ENCODE results near the gene AMDHD2.
"Not testable (repeated sequence)": the region's sequence is repeated elsewhere in the genome, so short reads cannot be mapped to it uniquely, and the experiment has no call there.

AMDHD2 gene, protein sequence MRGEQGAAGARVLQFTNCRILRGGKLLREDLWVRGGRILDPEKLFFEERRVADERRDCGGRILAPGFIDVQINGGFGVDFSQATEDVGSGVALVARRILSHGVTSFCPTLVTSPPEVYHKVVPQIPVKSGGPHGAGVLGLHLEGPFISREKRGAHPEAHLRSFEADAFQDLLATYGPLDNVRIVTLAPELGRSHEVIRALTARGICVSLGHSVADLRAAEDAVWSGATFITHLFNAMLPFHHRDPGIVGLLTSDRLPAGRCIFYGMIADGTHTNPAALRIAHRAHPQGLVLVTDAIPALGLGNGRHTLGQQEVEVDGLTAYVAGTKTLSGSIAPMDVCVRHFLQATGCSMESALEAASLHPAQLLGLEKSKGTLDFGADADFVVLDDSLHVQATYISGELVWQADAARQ

GRCh38 chr16:2520097-2520783 lies at the start of gene AMDHD2:
AMDHD2 (plus strand) TSS chr16:2520371; CDS start chr16:2520459, 88 bp downstream.
- DNase-seq (ENCODE audit: low spot score) = peak; percentile 73

DNA sequence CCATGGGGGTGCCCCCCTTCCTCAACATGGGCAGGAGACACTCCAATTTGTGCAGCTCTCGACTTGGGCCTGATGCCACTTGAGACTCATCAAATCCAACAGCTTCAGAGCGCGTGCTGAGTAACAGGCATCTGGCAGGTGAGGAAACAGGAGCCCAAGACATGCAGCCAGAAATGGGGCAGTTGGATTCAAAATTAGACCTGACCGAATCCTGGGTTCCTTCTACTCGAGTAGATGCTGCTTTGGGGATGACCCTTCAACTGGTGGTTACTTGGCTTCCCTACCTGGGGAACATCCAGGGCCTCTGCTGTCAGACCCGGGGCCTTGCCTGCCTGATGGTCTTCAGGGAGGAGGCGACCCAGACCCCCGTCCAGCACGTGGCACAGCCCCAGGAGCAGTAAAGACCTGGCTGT lies 49.6 kb upstream of the AMDHD2 start:
- no peak for DNase-seq (ENCODE audit: low spot score)

- DNase-seq (ENCODE audit: low spot score) = no peak
Observed at GRCh38 chr16:2471016-2471652, 49.0 kb upstream of the AMDHD2 start, which contains the start of gene NTN3. NTN3 (plus strand) TSS chr16:2471297; CDS start chr16:2471702, 405 bp downstream.

GRCh38 chr16:2471653-2472487 lies 48.3 kb upstream of the AMDHD2 start:
- no peak for DNase-seq (ENCODE audit: low spot score)

DNA sequence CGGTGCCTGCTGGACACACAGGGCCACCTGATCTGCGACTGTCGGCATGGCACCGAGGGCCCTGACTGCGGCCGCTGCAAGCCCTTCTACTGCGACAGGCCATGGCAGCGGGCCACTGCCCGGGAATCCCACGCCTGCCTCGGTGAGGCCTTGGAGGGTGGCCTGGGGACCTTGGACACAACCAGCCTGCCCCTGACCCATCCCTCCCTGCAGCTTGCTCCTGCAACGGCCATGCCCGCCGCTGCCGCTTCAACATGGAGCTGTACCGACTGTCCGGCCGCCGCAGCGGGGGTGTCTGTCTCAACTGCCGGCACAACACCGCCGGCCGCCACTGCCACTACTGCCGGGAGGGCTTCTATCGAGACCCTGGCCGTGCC lies 47.7 kb upstream of the AMDHD2 start:
- no peak for DNase-seq (ENCODE audit: low spot score)

GRCh38 chr16:2472885-2473445 lies 47.2 kb upstream of the AMDHD2 start:
- no peak for DNase-seq (ENCODE audit: low spot score)

DNA sequence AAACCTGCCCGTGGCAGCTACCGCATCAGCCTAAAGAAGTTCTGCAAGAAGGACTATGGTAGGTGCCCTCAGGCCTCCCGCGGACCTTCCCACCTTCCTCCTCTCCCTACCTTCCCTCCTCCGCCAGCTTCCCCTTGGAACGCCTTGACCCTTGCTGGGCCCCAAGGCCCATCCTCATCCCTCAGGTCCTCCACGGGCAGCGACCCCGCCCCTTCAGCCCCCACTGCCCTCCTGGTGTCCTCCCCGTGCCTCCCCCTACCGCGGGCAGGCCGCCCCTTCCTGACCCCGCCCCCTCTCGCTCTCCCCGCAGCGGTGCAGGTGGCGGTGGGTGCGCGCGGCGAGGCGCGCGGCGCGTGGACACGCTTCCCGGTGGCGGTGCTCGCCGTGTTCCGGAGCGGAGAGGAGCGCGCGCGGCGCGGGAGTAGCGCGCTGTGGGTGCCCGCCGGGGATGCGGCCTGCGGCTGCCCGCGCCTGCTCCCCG lies 46.7 kb upstream of the AMDHD2 start:
- DNase-seq (ENCODE audit: low spot score) = no peak

DNA sequence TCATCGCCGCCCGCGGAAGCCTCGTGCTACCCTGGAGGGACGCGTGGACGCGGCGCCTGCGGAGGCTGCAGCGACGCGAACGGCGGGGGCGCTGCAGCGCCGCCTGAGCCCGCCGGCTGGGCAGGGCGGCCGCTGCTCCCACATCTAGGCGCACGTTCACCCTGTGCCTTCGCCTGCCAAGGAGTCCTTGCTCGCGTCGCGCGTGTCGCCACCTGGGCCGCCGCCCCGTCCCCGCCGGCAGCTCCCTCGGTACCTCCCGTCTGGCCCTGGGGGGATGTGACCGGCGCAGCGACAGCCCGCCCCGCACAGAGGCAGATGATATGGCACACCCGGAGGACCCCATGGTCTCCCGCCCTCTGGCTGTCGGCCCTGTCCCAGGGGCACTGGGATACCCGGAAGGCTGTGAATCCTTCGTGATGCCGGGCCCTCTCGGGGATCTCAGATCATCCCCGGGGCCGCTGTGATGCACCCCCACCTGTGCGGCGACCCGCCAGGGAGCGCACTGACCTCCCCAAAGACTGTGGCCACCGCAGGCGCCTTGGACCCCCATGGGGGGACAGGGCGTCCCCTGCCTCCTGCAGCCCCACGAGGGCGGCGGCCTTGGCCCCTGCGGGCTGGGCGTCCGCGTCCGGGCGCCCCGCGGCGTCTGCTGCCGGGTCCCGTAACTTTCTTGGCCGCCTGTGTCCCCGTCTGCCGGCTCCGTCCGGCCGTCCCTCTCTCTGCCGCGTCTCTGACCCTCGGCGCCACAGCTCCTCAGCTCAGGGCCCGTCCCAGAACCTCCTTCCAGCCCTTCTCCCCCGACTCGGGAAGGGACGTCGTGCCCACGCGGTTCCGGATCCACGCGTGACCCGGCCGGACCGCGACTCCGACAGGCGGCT lies 45.9 kb upstream of the AMDHD2 start:
- no peak for DNase-seq (ENCODE audit: low spot score)

DNA sequence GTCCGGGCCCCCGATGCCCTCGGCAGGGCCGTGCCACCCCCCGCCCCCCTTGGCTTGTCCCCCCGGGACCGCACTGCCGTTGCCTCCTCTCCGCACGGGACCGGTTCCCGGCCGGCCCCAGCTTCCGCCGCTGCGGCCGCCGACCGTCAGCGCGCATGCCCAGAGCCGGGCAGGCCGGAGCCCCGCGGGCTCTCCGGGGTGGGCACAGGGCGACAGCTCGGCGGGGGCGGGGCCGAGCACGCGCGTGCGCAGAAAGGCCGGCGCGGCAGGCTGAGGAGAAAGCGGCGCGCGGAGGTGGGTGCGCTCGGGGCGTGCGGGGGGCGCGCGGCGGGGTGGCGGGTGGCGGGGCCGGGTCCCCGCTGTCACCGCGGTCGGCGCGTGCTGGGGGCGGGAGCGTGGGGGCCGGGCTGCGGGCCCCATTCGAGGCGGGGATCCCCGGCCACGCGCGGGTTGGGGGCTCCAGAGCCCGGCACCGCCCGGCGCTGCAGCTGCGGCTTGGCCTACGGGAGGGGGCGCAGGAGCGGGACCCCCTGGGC lies 45.2 kb upstream of the AMDHD2 start, which contains the start of gene TBC1D24:
TBC1D24 (plus strand) TSS at position 251 of the 536 bp plus-strand sequence. CDS start 21,022 bp downstream, outside the sequence.
- peak; percentile 69 for DNase-seq (ENCODE audit: low spot score)

GRCh38 chr16:2475413-2476344 lies 44.5 kb upstream of the AMDHD2 start:
- DNase-seq (ENCODE audit: low spot score) = no peak

DNA sequence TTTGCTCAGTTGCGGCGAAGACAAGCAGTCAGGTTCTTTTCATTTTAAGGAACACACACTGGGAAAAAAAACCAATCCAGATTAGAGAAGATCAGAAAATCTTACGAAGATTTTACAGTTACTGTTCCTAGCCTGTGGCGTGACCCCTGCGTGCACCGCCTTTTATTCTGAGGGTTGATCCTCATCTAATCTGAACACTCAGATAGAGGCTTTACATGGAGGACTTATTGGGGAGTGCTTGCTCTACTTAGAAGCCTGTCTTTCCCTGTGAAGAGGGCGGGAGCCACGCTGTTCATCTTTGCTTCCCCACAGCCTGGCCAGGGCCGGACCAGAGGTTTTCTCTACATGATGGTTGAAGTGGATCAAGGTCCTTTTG lies 43.8 kb upstream of the AMDHD2 start:
- DNase-seq (ENCODE audit: low spot score) = no peak

DNA sequence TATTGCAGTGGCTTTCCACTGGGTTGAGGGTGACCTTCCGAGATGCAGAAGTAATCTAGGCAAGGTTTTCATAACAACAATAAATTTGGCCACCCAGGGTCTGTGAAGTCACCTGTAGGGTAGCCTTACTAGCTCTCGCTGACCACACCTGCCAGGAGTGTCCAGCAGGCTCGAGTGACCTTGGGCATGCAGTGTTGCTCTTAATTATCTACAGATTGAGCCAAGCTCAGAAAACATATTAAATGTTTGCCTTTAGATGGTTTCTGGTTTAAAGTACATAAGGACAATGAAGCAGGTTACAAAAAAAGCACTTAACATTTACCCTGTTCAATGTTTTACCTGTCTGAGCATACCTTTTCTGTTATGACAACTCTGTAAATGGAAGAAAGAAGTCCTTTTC lies 43.4 kb upstream of the AMDHD2 start:
- no peak for DNase-seq (ENCODE audit: low spot score)

GRCh38 chr16:2477327-2477726 lies 42.8 kb upstream of the AMDHD2 start:
- DNase-seq (ENCODE audit: low spot score) = no peak

- DNase-seq (ENCODE audit: low spot score) = no peak
Observed at GRCh38 chr16:2478279-2478678, 41.9 kb upstream of the AMDHD2 start.

DNA sequence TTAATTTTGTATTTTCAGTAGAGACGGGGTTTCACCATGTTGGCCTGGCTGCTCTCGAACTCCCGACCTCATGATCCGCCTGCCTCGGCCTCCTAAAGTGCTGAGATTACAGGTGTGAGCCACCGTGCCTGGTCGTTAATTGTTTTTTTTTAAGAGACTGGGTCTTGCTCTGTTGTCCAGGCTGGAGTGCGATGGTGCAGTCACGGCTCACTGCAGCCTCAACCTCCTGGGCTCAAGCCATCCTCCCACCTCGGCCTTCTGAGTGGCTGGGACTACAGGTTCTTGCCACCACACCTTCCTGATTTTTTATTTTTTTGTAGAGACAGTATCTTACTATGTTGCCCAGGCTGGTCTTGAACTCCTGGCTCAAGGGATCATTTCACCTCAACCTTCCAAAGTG lies 40.2 kb upstream of the AMDHD2 start:
- DNase-seq (ENCODE audit: low spot score) = not testable (repeated sequence)

DNA sequence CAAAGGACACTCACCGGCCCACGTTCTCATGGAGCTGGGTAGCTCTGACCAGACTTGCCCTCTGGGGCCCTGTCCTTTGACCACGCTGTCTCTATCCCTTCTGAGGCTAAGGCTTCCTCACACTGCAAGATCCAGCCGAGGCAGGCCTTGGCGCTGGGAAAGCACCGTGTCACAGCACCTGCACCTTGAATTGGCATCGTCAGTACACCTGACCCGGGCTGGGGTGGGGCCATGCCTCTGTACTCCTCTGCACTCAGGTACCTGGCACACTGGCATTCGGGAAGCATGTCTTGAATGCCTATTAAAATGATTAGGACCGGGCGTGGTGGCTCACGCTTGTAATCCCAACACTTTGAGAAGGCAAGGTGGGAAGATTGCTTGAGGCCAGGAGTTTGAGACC lies 39.2 kb upstream of the AMDHD2 start:
- DNase-seq (ENCODE audit: low spot score) = no peak

DNA sequence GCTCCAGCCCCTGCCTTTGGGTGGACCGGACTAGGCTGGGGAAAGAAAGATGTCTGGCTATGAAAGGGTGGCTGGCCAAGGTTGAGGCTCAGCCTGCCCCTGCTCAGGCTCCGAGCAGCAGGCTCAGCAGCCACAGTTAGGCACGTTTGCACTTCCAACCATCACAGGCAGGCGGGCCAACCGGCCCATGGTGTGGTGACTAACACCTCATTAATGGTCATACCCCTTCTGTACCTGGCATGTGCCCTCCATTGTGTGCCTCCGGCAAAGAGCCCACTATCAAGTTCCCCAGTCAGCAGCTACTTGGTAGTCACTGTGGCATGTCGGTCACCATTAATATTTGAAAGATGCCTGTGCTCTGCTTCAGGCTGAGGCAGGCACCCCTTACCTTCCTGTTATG lies 38.5 kb upstream of the AMDHD2 start:
- no peak for DNase-seq (ENCODE audit: low spot score)

DNA sequence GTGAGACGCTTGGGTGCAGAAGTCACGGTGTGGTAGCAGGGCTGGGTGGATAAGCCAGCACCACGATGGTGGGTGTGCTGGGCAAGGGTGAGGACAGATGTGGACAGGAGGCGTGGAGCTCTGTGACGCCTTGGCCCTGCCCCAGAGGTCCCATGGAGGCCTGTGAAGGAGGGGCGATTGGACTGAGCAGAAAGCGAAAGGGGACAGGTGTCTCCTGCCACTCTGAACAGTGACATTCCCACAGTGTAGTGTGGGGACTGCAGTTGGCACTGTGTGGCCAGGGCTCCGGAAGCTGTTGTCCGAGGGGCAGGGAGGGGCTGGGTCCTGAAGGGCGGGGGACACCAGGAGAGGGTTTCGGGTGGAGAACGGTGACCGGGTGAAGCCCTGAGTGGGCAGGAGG lies 37.9 kb upstream of the AMDHD2 start:
- no peak for DNase-seq (ENCODE audit: low spot score)

Measured in pons (tissue), 1 donor.